CD4-positive, alpha-beta memory T cell (primary cell): ENCODE measurements around the gene ARHGAP29. TPM values are rescaled to one million over a fixed set of nuclear protein-coding genes. Genes with fewer than 3 reads are reported as not detected.

Experiments
- CTCF ChIA-PET: fragments of 350-600 bp; sonication (Branson Sonifier 250); formaldehyde crosslinking; loops from one replicate; lab custom pipeline; 2021; ENCODE audit warnings: inconsistent platforms; ENCODE audit not compliant: partially characterized antibody; lab: Charles Lee
- POLR2A ChIA-PET: fragments of 350-600 bp; sonication (Branson Sonifier 250); formaldehyde crosslinking; loops from one replicate; lab custom pipeline; 2021; ENCODE audit not compliant: partially characterized antibody; lab: Charles Lee
- DNase-seq, 5 donors: peaks; one replicate each; pipeline versions ENCODE4 v3.0.0 to v3.0.0-alpha.2; 2020 to 2022; ENCODE audit warnings: mixed read lengths in 1 of 5
- H3K27ac ChIP-seq: one replicate; pipeline ENCODE4 v1.7.0; 2013; ENCODE audit warnings: low read depth, low read length
- H3K27me3 ChIP-seq: 2 replicates; pipeline ENCODE4 v1.7.0; 2013; ENCODE audit warnings: mild to moderate bottlenecking, low read length, moderate library complexity; ENCODE audit not compliant: insufficient read depth
- H3K36me3 ChIP-seq: 2 replicates; pipeline ENCODE4 v1.7.0; 2013; ENCODE audit warnings: mild to moderate bottlenecking, low read length, moderate library complexity; ENCODE audit not compliant: insufficient read depth
- H3K4me1 ChIP-seq: 2 replicates; pipeline ENCODE4 v1.7.0; 2013; ENCODE audit warnings: mild to moderate bottlenecking, low read length, moderate library complexity; ENCODE audit not compliant: insufficient read depth
- H3K4me3 ChIP-seq, 2 donors: one replicate each; pipeline ENCODE4 v1.7.0; 2013; ENCODE audit warnings: low read length in 2 of 2, mild to moderate bottlenecking in 1 of 2
- H3K9me3 ChIP-seq, 2 donors: one replicate each; pipeline ENCODE4 v1.7.0; 2013; ENCODE audit warnings: low read length in 2 of 2, control low read depth in 1 of 2; ENCODE audit not compliant: control insufficient read depth in 1 of 2
- H3K27ac Mint-ChIP-seq, 7 donors: one replicate each; pipeline ENCODE4 v1.8.0; 2020 to 2021; ENCODE audit warnings: mixed read lengths in 7 of 7, mild to moderate bottlenecking in 6 of 7, inconsistent platforms in 3 of 7, moderate library complexity in 3 of 7
- H3K27me3 Mint-ChIP-seq, 2 donors: one replicate each; pipeline ENCODE4 v1.8.0; 2020 to 2021; ENCODE audit warnings: mixed read lengths in 2 of 2
- H3K36me3 Mint-ChIP-seq, 2 donors: one replicate each; pipeline ENCODE4 v1.8.0; 2020 to 2021; ENCODE audit warnings: mixed read lengths in 2 of 2, inconsistent platforms in 1 of 2, mild to moderate bottlenecking in 1 of 2
- H3K4me1 Mint-ChIP-seq, 4 donors: one replicate each; pipeline ENCODE4 v1.8.0; 2020 to 2021; ENCODE audit warnings: mixed read lengths in 4 of 4, mild to moderate bottlenecking in 1 of 4
- H3K4me3 Mint-ChIP-seq, 8 donors: one replicate each; pipeline ENCODE4 v1.8.0; 2020 to 2021; ENCODE audit warnings: mixed read lengths in 8 of 8, mild to moderate bottlenecking in 7 of 8, moderate library complexity in 6 of 8, inconsistent platforms in 3 of 8
- H3K9me3 Mint-ChIP-seq, 8 donors: one replicate each; pipeline ENCODE4 v1.8.0; 2020 to 2021; ENCODE audit warnings: mixed read lengths in 8 of 8, mild to moderate bottlenecking in 5 of 8, inconsistent platforms in 3 of 8, moderate library complexity in 1 of 8
- intact Hi-C: fragments of 100-400 bp; cut with micrococcal nuclease; formaldehyde crosslinking; loops from one replicate; pipeline ENCODE4 v1.15.1; 2023
- polyA plus RNA-seq, 2 donors: library from polyadenylated mRNA; unstranded; fragments of 300-500 nt; fragmentation: Illumina TruSeq; gene quantifications; one replicate each; pipeline ENCODE4 v1.2.3, GENCODE V29; 2021
- total RNA-seq, 2 experiments: library from RNA; stranded (reverse); gene quantifications; one replicate each; pipeline ENCODE4 v1.2.3, GENCODE V29; 2021

The ARHGAP29 gene
- total and polyA plus RNA-seq, 4 experiments from 2014 or later, result not detected

DNA sequence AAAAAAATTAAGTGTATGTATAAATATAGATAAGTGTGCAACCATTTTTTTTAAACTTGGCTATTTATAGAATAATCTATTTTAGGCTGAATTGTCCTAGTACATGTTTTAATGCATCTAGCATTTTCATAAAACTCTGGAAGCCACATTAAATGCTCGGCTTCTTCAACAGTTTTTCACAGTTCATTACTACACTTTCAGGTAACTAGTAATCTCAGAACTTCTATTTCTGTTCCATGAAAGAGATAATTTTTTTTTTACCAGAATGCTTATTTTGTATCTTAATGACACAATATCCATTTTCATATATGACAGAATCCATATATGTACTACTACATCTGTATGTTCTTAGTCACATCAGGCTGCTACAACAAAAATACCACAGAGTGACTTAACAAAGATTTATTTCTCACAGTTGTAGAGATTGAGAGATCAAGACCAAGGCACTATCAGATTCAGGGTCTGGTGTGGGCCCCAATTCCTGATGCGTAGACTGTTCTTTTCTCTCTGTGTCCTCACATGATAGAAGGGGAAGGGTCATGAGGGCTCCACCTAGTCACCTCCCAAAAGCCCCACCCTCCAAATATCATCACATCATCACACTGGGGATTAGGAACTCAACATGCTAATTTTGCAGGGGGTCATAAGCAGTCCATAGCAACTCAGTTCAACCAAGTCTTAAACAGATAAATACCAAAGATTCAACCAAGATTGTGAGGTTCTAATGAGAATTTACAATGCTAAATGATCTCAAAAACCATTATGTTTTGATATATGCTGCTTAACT is 43.1 kb downstream of the ARHGAP29 start:
- H3K9me3 ChIP-seq, result no peaks in the 10 kb centered on the region
- H3K4me1 ChIP-seq, result no peaks in the 10 kb centered on the region
- H3K27me3 ChIP-seq, result no peaks in the 10 kb centered on the region
- no peak for DNase-seq
- POLR2A ChIA-PET, result no interaction called here
- Mint-ChIP-seq H3K4me3 (no peak overlapping the region), H3K27ac (no peak overlapping the region), H3K9me3 (peaks cover 0 to 2% (median 0%) of the 10 kb centered on the region in 8 donors), H3K36me3 (no peaks in the 10 kb centered on the region), H3K4me1 (no peaks in the 10 kb centered on the region), H3K27me3 (peaks cover 6 to 9% of the 10 kb centered on the region in 2 donors)
- no peak overlapping the region for H3K4me3 ChIP-seq
- CTCF ChIA-PET, result no interaction called here
- intact Hi-C loops, result no loop called here
- no peak overlapping the region for H3K27ac ChIP-seq
- no peaks in the 10 kb centered on the region for H3K36me3 ChIP-seq

DNA sequence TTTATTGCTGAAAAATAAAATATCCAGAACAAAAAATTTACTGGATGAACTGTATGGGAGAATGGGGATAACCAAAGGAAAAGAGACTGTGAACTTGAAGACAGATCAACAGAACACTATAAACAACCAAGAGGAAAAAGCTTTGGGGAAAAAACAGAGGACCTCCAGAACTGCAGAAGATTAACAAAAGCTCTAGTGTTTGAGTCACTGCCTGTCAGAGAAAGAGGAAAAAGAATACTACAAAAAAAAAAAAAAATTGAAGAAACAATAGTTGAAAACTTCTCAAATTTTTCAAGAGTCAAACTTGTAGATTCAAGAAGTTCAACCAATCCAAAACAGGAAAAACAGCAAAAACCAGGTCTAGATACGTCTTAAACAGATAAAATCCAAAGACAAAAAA is 44.3 kb downstream of the ARHGAP29 start:
- peaks cover 5% of the 10 kb centered on the region in 2 donors for H3K27me3 Mint-ChIP-seq
- Histone ChIP-seq H3K4me3 (no peak overlapping the region), H3K27ac (no peak overlapping the region), H3K9me3 (no peaks in the 10 kb centered on the region), H3K27me3 (no peaks in the 10 kb centered on the region), H3K36me3 (no peaks in the 10 kb centered on the region), H3K4me1 (no peaks in the 10 kb centered on the region)
- CTCF ChIA-PET, result interaction anchor here (0.8 kb wide), 1 partner anchor 10 kb away, joined by 3 read pairs; no protein-coding TSS in a partner anchor
- DNase-seq, result no peak
- no peak overlapping the region for H3K4me3 Mint-ChIP-seq
- POLR2A ChIA-PET, result no interaction called here
- H3K27ac Mint-ChIP-seq, result no peak overlapping the region
- H3K4me1 Mint-ChIP-seq, result no peaks in the 10 kb centered on the region
- H3K36me3 Mint-ChIP-seq, result no peaks in the 10 kb centered on the region
- intact Hi-C loops, result no loop called here
- peaks cover 0 to 2% (median 0%) of the 10 kb centered on the region in 8 donors for H3K9me3 Mint-ChIP-seq

DNA sequence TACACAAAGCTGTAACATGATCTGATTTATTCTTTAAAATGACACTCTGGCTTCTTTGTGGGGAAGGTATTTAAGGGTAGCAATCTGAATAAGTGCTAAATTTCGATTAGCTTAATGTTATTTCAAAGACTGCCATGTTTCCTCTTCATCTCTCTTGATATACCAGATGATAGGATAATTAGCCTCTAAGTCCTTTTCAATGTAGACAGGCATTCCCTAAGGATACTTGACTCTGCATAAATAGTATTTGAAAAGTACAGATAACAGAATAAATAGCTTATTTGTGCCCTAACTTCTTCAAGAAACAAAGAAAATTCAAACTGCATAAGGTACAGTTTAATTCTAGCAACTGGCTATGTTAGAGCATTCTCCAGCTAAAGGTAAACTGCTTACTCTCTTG is 46.2 kb downstream of the ARHGAP29 start:
- H3K4me1 Mint-ChIP-seq, result no peaks in the 10 kb centered on the region
- Histone ChIP-seq H3K27me3 (no peaks in the 10 kb centered on the region), H3K4me3 (no peak overlapping the region), H3K4me1 (no peaks in the 10 kb centered on the region), H3K36me3 (no peaks in the 10 kb centered on the region), H3K27ac (no peak overlapping the region), H3K9me3 (no peaks in the 10 kb centered on the region)
- H3K4me3 Mint-ChIP-seq, result no peak overlapping the region
- H3K36me3 Mint-ChIP-seq, result no peaks in the 10 kb centered on the region
- H3K9me3 Mint-ChIP-seq, result peaks cover 0 to 2% (median 0%) of the 10 kb centered on the region in 8 donors
- ChIA-PET CTCF (no interaction called here), POLR2A (no interaction called here)
- intact Hi-C loops, result no loop called here
- H3K27ac Mint-ChIP-seq, result no peak overlapping the region
- no peak for DNase-seq
- peaks cover 3 to 5% of the 10 kb centered on the region in 2 donors for H3K27me3 Mint-ChIP-seq

DNA sequence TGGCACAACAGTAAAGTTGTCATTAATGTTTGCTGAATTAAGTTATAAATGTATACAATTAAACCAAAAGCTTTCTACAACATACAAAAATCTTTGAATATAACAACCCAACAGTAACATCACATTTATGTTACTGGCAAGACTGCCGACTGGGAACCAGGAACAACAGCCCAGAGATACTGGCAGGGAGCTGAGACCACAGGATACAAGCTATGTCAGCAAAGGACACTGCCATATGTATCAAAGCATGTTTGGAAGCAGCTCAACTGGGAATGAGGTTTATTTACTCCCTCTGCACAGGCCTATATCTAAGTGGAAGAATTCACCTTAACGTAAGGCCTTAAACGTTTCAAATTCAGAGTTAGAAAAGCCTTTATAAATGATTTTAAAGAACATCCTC is 50.4 kb downstream of the ARHGAP29 start:
- Histone ChIP-seq H3K27me3 (no peaks in the 10 kb centered on the region), H3K4me3 (no peak overlapping the region), H3K27ac (no peak overlapping the region), H3K9me3 (no peaks in the 10 kb centered on the region), H3K36me3 (no peaks in the 10 kb centered on the region), H3K4me1 (no peaks in the 10 kb centered on the region)
- ChIA-PET POLR2A (no interaction called here), CTCF (no interaction called here)
- no peaks in the 10 kb centered on the region for H3K36me3 Mint-ChIP-seq
- peaks cover 0 to 2% (median 0%) of the 10 kb centered on the region in 8 donors for H3K9me3 Mint-ChIP-seq
- H3K4me3 Mint-ChIP-seq, result no peak overlapping the region
- no peak overlapping the region for H3K27ac Mint-ChIP-seq
- intact Hi-C loops, result no loop called here
- H3K27me3 Mint-ChIP-seq, result peaks cover 3 to 4% of the 10 kb centered on the region in 2 donors
- DNase-seq, result no peak
- no peaks in the 10 kb centered on the region for H3K4me1 Mint-ChIP-seq

DNA sequence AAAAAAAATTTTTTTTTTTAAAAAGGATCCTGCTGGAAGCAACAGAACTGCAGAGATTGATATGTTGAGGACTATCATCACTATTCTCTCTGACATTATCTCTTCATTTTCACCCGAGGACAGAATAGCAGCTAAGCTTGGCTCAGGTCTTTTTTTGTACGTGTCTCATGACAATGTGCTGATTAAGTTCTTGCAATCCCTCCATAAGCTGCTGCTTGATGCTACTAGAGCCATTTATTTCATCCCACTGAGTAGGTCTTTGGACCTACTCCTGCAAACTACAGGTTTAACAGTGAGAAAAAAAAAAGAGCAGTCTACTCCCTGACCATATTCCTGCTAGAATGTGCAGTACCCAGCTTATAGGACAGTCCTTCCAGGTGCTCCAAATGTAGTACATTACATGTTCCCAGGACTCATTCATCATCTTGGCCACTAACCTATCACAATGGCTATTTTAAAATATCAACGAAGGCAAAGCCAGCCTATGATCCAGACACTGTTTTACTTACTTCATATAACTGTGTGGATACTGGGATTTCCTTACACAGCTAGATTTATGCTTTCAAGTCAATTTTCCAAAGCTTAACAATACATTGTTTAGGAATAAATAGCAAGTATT is 54.1 kb downstream of the ARHGAP29 start:
- intact Hi-C loops, result no loop called here
- H3K36me3 ChIP-seq, result no peaks in the 10 kb centered on the region
- Mint-ChIP-seq H3K9me3 (peaks cover 0 to 2% (median 0%) of the 10 kb centered on the region in 8 donors), H3K4me3 (no peak overlapping the region), H3K36me3 (no peaks in the 10 kb centered on the region), H3K4me1 (no peaks in the 10 kb centered on the region), H3K27ac (no peak overlapping the region), H3K27me3 (peaks cover 11 to 12% of the 10 kb centered on the region in 2 donors)
- no peak overlapping the region for H3K27ac ChIP-seq
- CTCF ChIA-PET, result interaction anchor here (1.3 kb wide), 1 partner anchor 9 kb away, joined by 3 read pairs; no protein-coding TSS in a partner anchor
- H3K27me3 ChIP-seq, result no peaks in the 10 kb centered on the region
- POLR2A ChIA-PET, result no interaction called here
- H3K9me3 ChIP-seq, result no peaks in the 10 kb centered on the region
- no peak for DNase-seq
- no peaks in the 10 kb centered on the region for H3K4me1 ChIP-seq
- H3K4me3 ChIP-seq, result no peak overlapping the region

DNA sequence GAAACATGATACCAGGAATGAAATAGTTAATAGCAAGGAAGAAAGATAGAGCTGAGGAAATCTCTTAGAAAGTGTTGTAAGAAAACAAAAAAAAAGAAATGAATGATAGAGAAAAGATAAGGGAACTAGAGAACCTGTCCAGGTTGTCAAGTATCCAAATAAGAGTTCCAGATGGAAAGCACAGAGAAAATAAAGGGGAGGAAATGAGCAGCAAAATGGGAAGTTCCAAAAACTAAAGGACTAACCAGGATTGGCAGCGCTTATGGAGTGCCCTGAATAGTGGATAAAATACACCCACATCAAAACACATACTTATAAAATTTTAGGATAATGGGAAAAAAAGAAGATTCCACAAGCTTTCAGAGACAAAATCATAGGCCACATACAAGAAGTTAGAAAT is 55.2 kb downstream of the ARHGAP29 start:
- H3K27ac Mint-ChIP-seq, result no peak overlapping the region
- Histone ChIP-seq H3K9me3 (no peaks in the 10 kb centered on the region), H3K27ac (no peak overlapping the region), H3K4me1 (no peaks in the 10 kb centered on the region), H3K27me3 (no peaks in the 10 kb centered on the region), H3K4me3 (no peak overlapping the region), H3K36me3 (no peaks in the 10 kb centered on the region)
- intact Hi-C loops, result no loop called here
- peaks cover 0 to 2% (median 0%) of the 10 kb centered on the region in 8 donors for H3K9me3 Mint-ChIP-seq
- POLR2A ChIA-PET, result no interaction called here
- no peaks in the 10 kb centered on the region for H3K36me3 Mint-ChIP-seq
- no peak for DNase-seq
- H3K4me1 Mint-ChIP-seq, result no peaks in the 10 kb centered on the region
- no peak overlapping the region for H3K4me3 Mint-ChIP-seq
- CTCF ChIA-PET, result no interaction called here
- H3K27me3 Mint-ChIP-seq, result peaks cover 12 to 13% of the 10 kb centered on the region in 2 donors

DNA sequence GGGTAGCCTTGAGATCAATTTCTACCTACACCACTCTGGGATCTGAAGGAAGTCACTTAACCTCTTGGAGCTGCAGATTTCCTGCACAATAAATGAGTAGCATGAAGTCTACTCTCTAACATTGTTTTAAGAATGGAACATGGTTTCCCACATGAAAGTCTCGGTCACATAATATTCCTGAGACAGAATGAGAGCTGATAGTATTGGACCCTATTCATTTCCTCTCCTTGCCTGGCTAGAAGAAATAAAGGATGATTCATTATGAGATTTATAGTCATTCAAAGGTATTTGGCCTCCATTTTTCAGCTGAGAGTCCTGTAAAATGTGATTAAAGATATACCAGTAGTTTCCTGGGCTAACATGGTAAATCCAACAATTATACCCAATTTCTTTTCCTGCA is 56.7 kb downstream of the ARHGAP29 start:
- no peak overlapping the region for H3K27ac Mint-ChIP-seq
- no peaks in the 10 kb centered on the region for H3K4me1 ChIP-seq
- H3K36me3 Mint-ChIP-seq, result no peaks in the 10 kb centered on the region
- H3K9me3 ChIP-seq, result no peaks in the 10 kb centered on the region
- no peaks in the 10 kb centered on the region for H3K27me3 ChIP-seq
- no peaks in the 10 kb centered on the region for H3K4me1 Mint-ChIP-seq
- DNase-seq, result no peak
- H3K4me3 ChIP-seq, result no peak overlapping the region
- H3K27me3 Mint-ChIP-seq, result peaks cover 11 to 12% of the 10 kb centered on the region in 2 donors
- POLR2A ChIA-PET, result no interaction called here
- H3K27ac ChIP-seq, result no peak overlapping the region
- H3K9me3 Mint-ChIP-seq, result peaks cover 0 to 2% (median 0%) of the 10 kb centered on the region in 8 donors
- CTCF ChIA-PET, result no interaction called here
- intact Hi-C loops, result no loop called here
- H3K4me3 Mint-ChIP-seq, result no peak overlapping the region
- H3K36me3 ChIP-seq, result no peaks in the 10 kb centered on the region
